Lower leg skin (tissue), 4 donors: Measurements from ENCODE around the gene SLC6A7. TPM values are rescaled to one million over a fixed set of nuclear protein-coding genes. Genes with fewer than 3 reads are reported as not detected.

Experiments used
- DNase-seq, 2 donors: peaks; one replicate each; pipeline ENCODE4 v3.0.0-alpha.2; 2019; ENCODE audit warnings: low spot score in 2 of 2
- H3K4me3 ChIP-seq: fragments of 200-600 bp; sonication (generic); 2 replicates; pipeline ENCODE4 v1.5.1; 2017; ENCODE audit warnings: mild to moderate bottlenecking, low read depth; ENCODE audit not compliant: poor library complexity, severe bottlenecking
- CTCF ChIP-seq, 3 donors: fragments of 450-650 bp; IDR thresholded peaks; one replicate each; pipeline ENCODE4 v1.5.1; 2016; ENCODE audit warnings: antibody characterized with exemption in 3 of 3, mild to moderate bottlenecking in 3 of 3, moderate library complexity in 2 of 3
- POLR2A ChIP-seq, 2 donors: fragments of 450-650 bp; IDR thresholded peaks; one replicate each; pipeline ENCODE4 v1.6.1; 2016 to 2017; ENCODE audit warnings: antibody characterized with exemption in 2 of 2, mild to moderate bottlenecking in 1 of 2, moderate library complexity in 1 of 2
- WGBS, 2 donors: methylation state at CpG; one replicate each; pipeline ENCODE4 v1.1.5; 2018; 5-methylcytosine and 5-hydroxymethylcytosine counted together
- intact Hi-C: fragments of 100-400 bp; cut with DNase I; formaldehyde crosslinking; loops from one replicate; pipeline ENCODE4 v1.15.0; 2023; ENCODE audit warnings: low total_unique reads
- total RNA-seq, 4 donors: library from RNA; depleted of rRNA; stranded (reverse); fragments of >200 nt; gene quantifications; one replicate each; pipeline ENCODE4 v1.1.0, GENCODE V29; 2016

Gene SLC6A7
- total RNA-seq, 4 donors from 2014 or later = 0.88 TPM; not detected in 3

- no peak for TF ChIP-seq POLR2A (IDR thresholded peaks at IDR 0.05)
- TF ChIP-seq CTCF (IDR thresholded peaks at IDR 0.05) = no peak
- DNase-seq = no peak
- 71 to 73% methylated on average over 8 of the region's 8 CpGs for WGBS, 2 donors
- H3K4me3 ChIP-seq = no peak overlapping the region
- intact Hi-C loops = no loop called here
These were observed 13.0 kb upstream of the SLC6A7 start for GRCh38 chr5:150176745-150177477.

- 71 to 73% methylated on average over 4 of the region's 4 CpGs for WGBS, 2 donors
- no peak for DNase-seq
- intact Hi-C loops = no loop called here
These were observed 12.1 kb upstream of the SLC6A7 start for GRCh38 chr5:150177721-150178120.

GRCh38 chr5:150178262-150178661 lies 11.6 kb upstream of the SLC6A7 start:
- 64 to 87% methylated on average over 4 of the region's 4 CpGs for WGBS, 2 donors

More at GRCh38 chr5:150177721-150178120, 12.1 kb upstream of the SLC6A7 start:
- no peak overlapping the region for H3K4me3 ChIP-seq
- TF ChIP-seq POLR2A (IDR thresholded peaks at IDR 0.05) = no peak
- TF ChIP-seq CTCF (IDR thresholded peaks at IDR 0.05) = no peak

DNA sequence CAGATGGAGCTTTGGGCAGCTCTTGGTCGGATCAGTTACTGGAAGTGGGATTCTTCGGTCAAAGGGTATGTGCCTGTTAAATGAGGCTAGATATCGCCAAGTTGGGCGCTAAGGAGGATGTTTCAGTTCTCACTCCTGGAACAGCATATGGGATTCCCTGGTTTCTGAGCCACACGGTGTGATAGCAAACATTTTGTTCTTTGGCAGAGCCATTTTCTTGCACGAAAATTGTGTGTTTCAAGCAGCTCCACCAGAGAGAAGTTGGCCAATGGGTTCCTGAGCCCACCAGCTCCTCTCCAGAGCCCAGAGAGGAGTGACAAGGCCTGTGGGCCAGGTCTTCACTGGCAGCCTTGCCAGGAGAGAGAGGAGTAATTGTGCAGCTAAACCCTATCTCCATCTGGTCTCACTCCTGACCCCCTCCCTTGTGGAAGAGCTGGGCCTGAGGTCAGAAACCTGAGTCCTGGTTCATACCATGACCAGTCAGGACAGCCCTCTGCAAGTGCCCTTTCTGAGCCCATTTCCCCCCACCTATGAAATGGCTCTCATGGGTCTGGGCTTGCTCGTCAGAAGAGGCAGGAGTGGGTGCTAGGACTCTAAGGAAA lies 10.7 kb upstream of the SLC6A7 start:
- no peak for TF ChIP-seq CTCF (IDR thresholded peaks at IDR 0.05)
- no peak for TF ChIP-seq POLR2A (IDR thresholded peaks at IDR 0.05)
- intact Hi-C loops = no loop called here
- no peak overlapping the region for H3K4me3 ChIP-seq
- DNase-seq = no peak
- 73 to 82% methylated on average over 7 of the region's 7 CpGs for WGBS, 2 donors

More at GRCh38 chr5:150178262-150178661, 11.6 kb upstream of the SLC6A7 start:
- intact Hi-C loops = no loop called here
- no peak overlapping the region for H3K4me3 ChIP-seq
- no peak for TF ChIP-seq CTCF (IDR thresholded peaks at IDR 0.05)
- DNase-seq = no peak

- no peak overlapping the region for H3K4me3 ChIP-seq
- TF ChIP-seq POLR2A (IDR thresholded peaks at IDR 0.05) (no peak), CTCF (IDR thresholded peaks at IDR 0.05) (no peak)
- DNase-seq = peak; percentile 57 to 91
- intact Hi-C loops = no loop called here
- WGBS, 2 donors = 40 to 64% methylated on average over 18 of the region's 18 CpGs
These were observed 9.4 kb upstream of the SLC6A7 start for GRCh38 chr5:150180241-150181026.
